Stimulated activated CD8-positive, alpha-beta memory T cell treated with anti-CD3 and anti-CD28 coated beads, Interleukin-12 subunit alpha, Interleukin-12 subunit beta, amount 100 ng/mL, for 4 hours (primary cell): ENCODE results near the gene IRAK3.
"Not testable (repeated sequence)": the region's sequence is repeated elsewhere in the genome, so short reads cannot be mapped to it uniquely, and the experiment has no call there.

Source experiments
- DNase-seq: peaks from one replicate; pipeline ENCODE4 v3.0.0-alpha.2; 2020; ENCODE audit warnings: low read depth

Gene IRAK3

GRCh38 chr12:66170606-66171005, 18.4 kb upstream of the IRAK3 start:
- DNase-seq: no peak

- DNase-seq: not testable (repeated sequence)
Measured at GRCh38 chr12:66174391-66175325, 14.4 kb upstream of the IRAK3 start.

GRCh38 chr12:66176105-66176900, 12.7 kb upstream of the IRAK3 start:
- no peak for DNase-seq

GRCh38 chr12:66182956-66183355, 6.1 kb upstream of the IRAK3 start:
- DNase-seq: no peak

GRCh38 chr12:66184822-66185221, 4.2 kb upstream of the IRAK3 start:
- not testable (repeated sequence) for DNase-seq

- no peak for DNase-seq
Measured at GRCh38 chr12:66187036-66187435, 2.0 kb upstream of the IRAK3 start.

GRCh38 chr12:66187821-66188220, 1.2 kb upstream of the IRAK3 start:
- no peak for DNase-seq

- no peak for DNase-seq
Measured at GRCh38 chr12:66189486-66189843, 451 bp downstream of the IRAK3 start.

- no peak for DNase-seq
Measured at GRCh38 chr12:66189889-66190288, 875 bp downstream of the IRAK3 start.

- DNase-seq: no peak
Measured at GRCh38 chr12:66190519-66191370, 1.7 kb downstream of the IRAK3 start.

- DNase-seq: no peak
Measured at GRCh38 chr12:66191547-66192126, 2.6 kb downstream of the IRAK3 start.

GRCh38 chr12:66194122-66194521, 5.1 kb downstream of the IRAK3 start:
- no peak for DNase-seq

- no peak for DNase-seq
Measured at GRCh38 chr12:66195242-66195641, 6.2 kb downstream of the IRAK3 start.

- no peak for DNase-seq
Measured at GRCh38 chr12:66196806-66197205, 7.8 kb downstream of the IRAK3 start.

GRCh38 chr12:66197495-66197921, 8.5 kb downstream of the IRAK3 start:
- DNase-seq: no peak

GRCh38 chr12:66199141-66199540, 10.1 kb downstream of the IRAK3 start:
- DNase-seq: no peak

- no peak for DNase-seq
Measured at GRCh38 chr12:66199831-66200509, 11.0 kb downstream of the IRAK3 start.

GRCh38 chr12:66203820-66204219, 14.8 kb downstream of the IRAK3 start:
- DNase-seq: no peak

GRCh38 chr12:66206141-66206540, 17.1 kb downstream of the IRAK3 start:
- no peak for DNase-seq

- DNase-seq: no peak
Measured at GRCh38 chr12:66210840-66211239, 21.8 kb downstream of the IRAK3 start.

- DNase-seq: not testable (repeated sequence)
Measured at GRCh38 chr12:66211573-66211972, 22.6 kb downstream of the IRAK3 start.
